HG03469 (cell line): ENCODE results near the gene PABPC4L.
"Not testable (repeated sequence)": the region's sequence is repeated elsewhere in the genome, so short reads cannot be mapped to it uniquely, and the experiment has no call there.

ENCODE experiments used
- ATAC-seq: cut with Tn5 transposase; IDR thresholded peaks from one replicate; pipeline ENCODE4 v1.9.1; 2021; ENCODE audit warnings: mild to moderate bottlenecking, moderate library complexity, moderate number of reproducible peaks; ENCODE audit not compliant: unreplicated experiment

The PABPC4L gene

DNA sequence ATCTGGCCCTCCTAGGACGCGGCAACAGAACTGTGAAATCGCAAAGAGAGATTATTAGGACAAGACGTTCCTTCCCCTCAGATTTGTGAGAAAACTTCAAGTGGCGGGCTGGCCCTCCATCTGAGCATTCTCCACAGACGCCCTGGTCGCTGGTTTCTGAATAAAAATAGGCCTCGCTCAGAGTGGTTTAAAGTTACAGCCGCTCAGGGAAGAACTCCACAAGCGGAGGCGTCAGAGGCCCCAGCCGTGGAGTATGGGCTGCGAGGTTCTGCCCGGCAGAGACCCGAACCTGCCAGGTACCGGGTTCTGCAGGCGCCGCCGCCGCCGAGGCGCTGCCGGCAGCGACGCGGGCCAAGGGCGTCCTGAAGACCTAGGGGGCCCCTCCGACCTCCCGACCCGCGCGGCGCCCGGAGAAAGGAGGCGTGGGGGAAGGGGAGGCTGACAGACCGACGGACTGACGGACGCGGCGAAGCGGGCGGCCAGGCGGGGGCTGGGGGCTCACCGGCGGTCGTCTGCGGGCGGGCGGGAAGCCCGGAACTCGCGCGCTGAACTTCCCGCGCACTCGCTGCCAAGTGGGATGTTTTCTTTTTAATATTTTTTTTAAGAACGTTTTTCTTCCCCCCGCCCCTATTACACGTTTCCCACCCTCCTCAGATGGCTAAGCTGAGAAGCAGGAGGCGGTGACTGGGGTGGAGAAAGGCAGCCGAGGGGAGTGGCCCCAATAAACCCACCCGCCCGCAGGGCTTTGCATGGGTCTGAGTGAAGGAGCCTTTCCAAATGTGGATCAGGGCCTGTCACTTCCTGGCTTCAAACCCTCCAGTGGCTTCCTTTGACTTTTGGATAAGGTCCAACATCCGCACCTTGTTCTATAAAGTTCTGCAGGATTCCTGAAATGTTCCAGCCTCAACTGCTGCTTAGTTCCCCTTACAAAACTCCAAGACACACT, at the start of gene PABPC4L:
TSS of gene PABPC4L (minus strand) at position 574 of the 946 bp plus-strand sequence. CDS start 770 bp downstream, outside the sequence.
- ATAC-seq = no peak

DNA sequence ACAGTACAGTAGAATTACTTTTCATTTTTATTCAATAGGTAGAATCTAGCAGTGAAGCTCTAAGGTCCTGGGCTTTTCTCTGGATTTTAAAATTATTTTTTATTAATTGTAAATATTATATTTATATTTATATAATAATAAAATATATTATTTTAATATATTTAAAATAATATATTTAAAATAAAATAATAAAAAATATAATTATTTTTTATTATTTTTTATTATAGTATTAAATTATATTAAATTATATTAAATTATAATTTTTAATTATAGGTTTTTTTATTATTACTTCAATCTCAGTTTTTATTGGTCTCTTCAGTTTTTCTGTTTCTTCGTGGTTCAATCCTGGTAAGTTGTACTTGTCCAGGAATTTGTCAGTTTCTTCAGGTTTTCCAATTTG, 49.7 kb upstream of the PABPC4L start:
- ATAC-seq = no peak

DNA sequence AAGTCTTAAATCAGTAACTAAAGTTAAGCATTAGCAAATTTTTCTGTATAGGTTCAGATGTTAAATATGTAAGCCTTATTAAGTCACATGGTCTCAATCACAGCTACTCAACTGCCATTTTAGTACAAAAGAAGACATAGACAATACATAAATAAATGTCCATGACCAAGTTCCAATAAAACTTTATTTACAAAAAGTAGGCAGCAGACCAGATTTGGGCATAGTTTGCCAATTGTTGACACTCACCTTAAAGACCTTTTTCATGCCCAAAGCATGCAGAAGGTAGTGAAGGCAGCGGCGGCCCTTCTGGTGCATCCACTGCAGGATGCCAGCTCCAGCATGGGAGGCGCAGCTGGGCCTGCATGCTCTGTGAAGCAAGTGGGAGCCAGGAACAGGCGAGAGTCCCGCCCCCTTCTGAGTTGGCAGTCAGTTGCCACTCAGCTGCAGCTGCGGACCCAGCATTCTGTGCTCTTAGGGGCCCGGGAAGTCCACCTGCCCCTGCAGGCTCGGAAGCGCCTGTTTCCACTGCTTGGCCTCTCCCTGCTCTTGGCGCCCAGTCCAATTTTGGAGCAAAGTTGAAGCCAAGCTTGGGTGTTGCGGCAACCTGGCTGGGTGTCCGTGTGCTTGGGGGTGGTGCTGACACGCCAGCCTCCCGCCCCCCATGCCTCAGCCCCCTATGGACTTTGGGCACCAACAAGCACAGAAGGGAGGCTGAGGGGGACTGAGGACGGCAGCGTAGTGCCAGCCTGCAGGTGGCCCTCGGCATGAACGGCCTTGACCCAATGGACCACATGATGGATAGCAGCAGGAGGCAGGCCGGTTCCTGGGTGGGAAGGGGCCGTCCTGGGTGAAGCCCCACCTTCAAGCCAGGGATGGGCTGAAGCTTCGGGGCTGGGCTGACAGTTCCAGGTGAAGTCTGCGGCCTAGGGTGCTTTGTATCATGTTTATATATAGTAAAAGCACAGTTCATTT, 42.4 kb upstream of the PABPC4L start:
- ATAC-seq = no peak

DNA sequence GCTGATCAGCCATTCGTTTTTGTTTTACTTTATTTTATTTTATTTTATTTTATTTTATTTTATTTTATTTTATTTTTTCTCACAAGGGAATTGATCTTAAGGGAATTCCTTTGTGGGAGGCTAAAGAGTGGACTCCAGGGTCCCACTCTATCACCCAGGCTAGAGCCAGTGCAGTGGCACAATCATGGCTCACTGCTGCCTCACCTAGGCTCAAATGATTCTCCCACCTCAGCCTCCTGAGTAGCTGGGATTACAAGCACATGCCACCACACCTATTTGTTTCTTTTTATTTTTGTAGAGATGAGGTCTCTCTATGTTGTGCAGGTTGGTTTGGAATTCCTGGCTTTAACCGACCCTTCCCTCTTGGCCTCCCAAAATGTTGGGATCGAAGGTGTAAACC, 17.5 kb upstream of the PABPC4L start:
- no peak for ATAC-seq

DNA sequence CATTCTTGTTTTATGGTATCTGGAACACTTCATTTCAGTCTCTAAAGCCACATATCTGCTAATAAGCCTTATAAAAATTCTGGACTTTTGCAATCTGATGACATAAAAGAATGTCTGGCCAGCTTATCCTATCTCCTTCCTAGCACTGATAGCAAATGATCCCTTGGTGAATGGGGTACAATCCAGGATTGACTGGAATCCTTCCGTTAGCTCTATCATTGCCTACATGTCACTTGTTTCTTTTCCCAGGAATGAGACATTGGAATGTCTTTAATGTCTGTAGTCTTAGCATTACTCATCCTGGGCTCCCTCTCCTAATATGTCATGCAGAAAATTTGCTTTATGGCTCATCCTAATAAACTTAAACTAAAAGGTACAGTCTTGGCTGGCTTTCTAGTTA, 14.8 kb upstream of the PABPC4L start:
- no peak for ATAC-seq

DNA sequence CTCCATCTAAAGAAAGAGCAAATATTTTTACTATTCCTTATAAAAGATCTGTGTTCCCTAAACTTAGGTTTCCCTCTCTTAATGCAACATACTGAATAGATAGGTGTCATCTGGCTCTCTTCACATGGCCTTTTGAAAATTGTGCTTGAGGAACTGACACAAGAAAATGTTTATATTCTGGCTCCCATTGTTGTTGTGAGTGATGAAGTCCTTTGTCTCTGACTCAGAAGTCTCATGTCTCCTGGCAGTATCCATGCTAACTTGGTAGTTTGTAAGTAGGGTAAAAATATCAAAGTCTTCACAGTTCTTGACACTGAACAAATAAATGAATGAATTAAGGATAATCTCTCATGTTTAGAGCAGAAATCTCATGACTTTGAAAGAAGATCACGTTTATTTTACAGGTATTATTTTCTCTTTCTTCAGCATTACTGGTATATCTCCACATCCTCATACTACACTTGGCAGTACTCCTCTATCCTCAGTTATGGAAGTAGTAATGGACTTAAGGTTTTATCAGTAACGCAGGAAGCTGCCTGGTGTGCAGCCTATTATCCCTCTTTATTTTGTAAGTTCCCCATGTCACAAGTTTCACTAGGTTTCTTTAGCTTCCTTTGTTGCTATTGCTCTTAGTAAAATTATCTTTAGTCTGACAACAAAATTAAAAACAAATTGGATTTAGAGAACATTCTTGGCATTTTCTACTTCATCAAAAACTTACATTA, 14.2 kb upstream of the PABPC4L start:
- no peak for ATAC-seq

DNA sequence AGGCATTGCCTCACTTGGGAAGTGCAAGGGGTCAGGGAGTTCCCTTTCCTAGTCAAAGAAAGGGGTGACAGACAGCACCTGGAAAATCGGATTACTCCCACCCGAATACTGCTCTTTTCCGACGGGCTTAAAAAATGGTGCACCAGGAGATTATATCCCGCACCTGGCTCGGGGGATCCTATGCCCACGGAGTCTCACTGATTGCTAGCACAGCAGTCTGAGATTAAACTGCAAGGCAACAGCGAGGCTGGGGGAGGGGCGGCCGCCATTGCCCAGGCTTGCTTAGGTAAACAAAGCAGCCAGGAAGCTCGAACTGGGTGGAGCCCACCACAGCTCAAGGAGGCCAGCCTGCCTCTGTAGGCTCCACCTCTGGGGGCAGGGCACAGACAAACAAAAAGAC, 6.4 kb upstream of the PABPC4L start:
- not testable (repeated sequence) for ATAC-seq

DNA sequence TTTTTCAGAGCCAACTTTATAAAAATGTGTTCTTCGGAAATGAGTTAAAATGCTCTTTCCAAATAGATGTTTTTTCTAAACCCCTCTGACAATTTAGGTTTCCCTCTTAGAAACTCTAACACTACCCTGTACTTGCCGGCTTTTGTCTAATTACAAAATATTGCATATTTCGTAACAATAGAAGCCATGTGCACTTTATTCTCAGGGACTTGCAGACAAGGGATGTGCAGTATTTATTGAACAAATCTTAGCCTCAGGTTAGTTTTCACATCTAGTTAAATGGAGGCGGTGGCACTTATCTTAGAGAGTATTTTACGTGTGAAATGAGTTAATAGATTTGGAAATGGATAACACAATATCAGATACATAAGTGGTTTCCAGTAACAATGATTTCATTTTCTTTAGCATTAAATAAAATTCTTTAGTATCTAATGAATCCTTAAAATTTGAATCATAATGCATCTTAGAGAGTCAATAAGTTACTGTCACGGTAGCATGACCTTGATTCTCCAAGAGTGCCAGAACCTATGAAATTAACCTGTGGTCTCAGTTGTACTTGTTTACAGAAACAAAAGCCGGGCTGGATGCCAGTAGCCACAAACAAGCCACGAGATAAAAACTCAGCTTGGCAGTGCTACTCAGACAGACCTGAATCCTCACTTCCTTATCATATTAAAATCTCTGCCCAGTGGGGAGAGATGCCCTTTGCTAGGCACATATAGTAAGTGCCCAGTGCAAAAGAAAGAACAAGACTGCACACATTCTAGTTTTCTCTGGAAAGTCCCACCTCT, 772 bp upstream of the PABPC4L start:
- ATAC-seq = no peak

DNA sequence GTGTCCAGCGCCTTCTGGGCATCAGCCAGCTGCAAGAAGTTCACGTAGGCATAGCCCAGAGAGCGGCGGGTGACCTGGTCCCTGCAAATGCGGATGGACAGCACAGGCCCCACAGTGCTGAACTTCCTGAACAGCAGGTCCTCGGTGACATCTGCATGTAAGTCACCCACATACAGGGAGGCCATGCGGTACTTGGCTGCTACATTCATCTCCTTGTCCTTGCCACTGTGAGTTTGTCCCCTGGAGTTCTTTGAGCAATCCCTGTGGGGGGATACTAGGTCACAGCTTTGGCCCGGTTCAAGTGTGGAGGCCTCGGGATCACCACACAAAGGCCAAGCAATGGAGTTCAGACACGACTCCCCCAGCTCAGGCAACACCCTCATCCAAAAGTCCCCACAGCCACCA, 776 bp downstream of the PABPC4L start:
- no peak for ATAC-seq

DNA sequence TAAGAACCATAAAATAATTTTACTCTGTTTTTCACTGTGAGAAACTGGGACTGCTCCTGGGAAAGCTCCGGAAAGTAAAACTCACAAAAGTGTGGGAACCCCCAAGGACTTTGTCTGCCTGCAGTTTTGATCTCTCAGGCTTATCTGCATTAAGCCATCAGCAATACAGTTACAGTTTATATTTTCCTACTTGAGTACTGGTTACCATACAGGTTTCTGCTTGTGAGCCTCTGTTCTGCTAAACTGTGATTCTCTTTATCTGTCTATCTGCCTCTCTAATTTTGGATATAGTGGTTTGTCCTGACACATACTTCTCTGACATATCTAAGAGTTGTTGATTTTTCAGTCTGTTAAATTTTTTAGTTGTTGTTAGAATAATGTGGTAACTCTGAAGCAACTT, 11.6 kb downstream of the PABPC4L start:
- ATAC-seq = no peak

DNA sequence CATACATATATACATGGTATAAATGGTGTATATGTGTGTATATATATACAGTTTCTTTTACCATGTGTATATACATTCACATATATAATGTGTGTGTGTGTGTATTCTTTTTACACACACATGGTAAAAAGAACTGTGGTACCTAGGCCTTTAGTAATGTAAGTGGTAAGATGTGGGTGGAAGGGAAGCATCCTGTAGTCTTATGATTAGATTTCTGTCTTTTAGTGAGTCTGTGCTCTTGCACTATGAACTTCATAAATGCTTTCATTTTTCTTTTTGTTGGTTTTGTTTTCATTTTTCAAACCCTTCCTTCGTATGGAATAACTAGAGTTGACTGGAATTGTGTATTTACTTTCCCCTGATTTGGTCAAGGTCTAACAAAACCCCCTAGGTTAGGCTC, 12.1 kb downstream of the PABPC4L start:
- no peak for ATAC-seq

DNA sequence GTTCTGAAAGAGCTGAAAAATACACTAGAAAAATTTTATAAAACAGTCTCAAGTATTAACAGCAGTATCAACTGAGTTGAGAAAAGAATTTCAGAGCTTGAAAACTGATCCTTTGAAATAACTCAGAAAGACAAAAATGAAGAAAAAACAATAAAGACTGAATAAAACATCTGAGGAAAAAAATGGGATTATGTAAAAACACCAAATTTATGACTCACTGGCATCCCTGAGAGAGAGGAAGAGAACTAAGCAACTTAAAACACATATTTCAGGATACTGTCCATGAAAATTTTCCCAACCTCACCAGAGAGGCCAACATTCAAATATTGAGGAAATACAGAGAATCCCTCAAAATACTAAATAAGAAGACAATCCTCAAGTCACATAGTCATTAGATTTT, 22.9 kb downstream of the PABPC4L start:
- ATAC-seq = no peak

DNA sequence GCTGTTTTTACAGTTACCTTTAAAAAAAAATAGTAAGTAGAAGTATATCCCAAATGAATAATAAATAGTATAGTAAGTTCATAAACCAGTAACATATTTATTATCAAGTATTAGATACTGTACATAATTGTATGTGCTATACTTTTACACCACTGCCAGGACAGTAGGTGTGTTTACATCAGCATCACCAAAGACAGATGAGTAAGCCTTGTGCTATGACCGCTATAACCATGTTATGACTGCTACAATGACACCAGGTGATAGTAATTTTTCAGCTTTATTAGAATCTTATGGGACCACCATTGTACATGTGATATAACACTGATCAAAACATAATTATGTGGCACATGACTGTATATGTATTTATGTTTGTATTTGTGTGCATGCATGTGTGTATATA, 27.3 kb downstream of the PABPC4L start:
- ATAC-seq = no peak

DNA sequence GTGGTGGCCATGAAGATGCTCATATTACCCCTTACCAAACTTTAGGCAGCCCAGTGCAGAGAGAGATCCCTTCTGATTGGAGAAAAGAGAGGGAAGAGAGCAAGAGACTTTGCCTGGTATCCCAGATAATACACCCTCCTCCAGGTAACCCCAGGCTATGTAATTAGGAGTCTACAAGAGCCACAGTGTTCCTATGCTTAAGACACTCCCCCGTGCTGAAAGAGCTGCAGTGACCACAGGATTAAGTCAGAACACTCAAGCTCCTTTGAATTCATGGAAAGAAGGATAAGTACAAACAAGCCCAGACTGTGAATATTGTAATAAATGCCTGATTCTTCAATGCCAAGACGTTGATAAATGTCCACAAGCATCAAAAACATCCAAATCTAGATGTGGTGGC, 41.4 kb downstream of the PABPC4L start:
- no peak for ATAC-seq

DNA sequence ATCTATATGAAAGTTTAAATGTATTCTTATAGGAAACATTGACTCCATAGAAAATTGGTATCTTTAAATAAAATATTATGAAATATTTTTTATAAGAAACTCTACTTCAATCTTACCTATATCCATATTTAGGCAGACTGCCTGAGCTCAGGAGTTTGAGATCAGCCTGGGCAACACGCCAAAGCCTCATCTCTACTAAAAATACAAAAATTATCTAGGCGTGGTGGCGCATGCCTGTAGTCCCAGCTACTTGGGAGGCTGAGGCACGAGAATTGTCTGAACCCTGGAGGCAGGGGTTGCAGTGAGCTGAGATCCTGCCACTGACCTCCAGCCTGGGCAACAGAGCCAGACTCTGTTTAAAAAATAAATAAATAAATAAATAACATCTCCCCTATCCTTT, 47.5 kb downstream of the PABPC4L start:
- no peak for ATAC-seq

DNA sequence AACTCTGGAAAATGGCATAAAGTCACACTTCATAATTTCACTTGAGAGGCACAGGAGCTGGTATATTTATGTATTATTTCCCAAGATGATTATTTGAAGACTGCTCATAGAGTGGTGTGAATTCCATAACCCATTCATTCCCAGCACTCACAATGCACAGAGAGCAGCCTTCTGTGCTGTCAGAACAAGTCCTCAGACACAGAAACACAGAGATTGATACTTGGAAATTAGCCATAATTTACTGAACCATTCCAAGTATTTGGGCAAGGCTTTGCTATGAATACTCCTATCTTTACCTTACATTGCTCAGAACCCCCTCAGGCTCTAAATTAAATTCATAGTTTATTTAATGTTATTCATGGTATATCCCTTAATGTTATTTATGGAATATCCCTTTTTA, 53.6 kb downstream of the PABPC4L start:
- no peak for ATAC-seq
